ENCODE measurements around the gene CYP19A1. TPM values are rescaled to one million over a fixed set of nuclear protein-coding genes. Genes with fewer than 3 reads are reported as not detected.

The CYP19A1 gene
- total and polyA plus RNA-seq, 5 experiments from 2014 or later: not detected

GRCh38 chr15:51314391-51315337, 23.7 kb downstream of the CYP19A1 start:
- Mint-ChIP-seq H3K27me3 (peaks cover 0 to 12% (median 5%) of the 10 kb centered on the region in 5 donors), H3K4me1 (no peaks in the 10 kb centered on the region), H3K4me3 (no peak overlapping the region), H3K27ac (no peak overlapping the region), H3K9me3 (no peaks in the 10 kb centered on the region), H3K36me3 (no peaks in the 10 kb centered on the region)
- POLR2A ChIA-PET: no interaction called here
- ATAC-seq (no peak), DNase-seq (no peak)

GRCh38 chr15:51313644-51314280, 24.6 kb downstream of the CYP19A1 start:
- POLR2A ChIA-PET: no interaction called here
- peak overlapping the region in 1 of 10 donors; percentile 51 for H3K27ac Mint-ChIP-seq

GRCh38 chr15:51313074-51313393, 25.4 kb downstream of the CYP19A1 start:
- ATAC-seq (no peak), DNase-seq (no peak)
- Mint-ChIP-seq H3K4me3 (no peak overlapping the region), H3K9me3 (no peaks in the 10 kb centered on the region), H3K36me3 (no peaks in the 10 kb centered on the region), H3K27me3 (peaks cover 0 to 17% (median 2%) of the 10 kb centered on the region in 5 donors), H3K4me1 (no peaks in the 10 kb centered on the region), H3K27ac (no peak overlapping the region)
- POLR2A ChIA-PET: no interaction called here

More at GRCh38 chr15:51313644-51314280, 24.6 kb downstream of the CYP19A1 start:
- DNase-seq (no peak), ATAC-seq (no peak)
- no peaks in the 10 kb centered on the region for H3K36me3 Mint-ChIP-seq
- H3K4me3 Mint-ChIP-seq: no peak overlapping the region
- H3K4me1 Mint-ChIP-seq: no peaks in the 10 kb centered on the region
- H3K9me3 Mint-ChIP-seq: no peaks in the 10 kb centered on the region
- peaks cover 0 to 9% (median 3%) of the 10 kb centered on the region in 5 donors for H3K27me3 Mint-ChIP-seq

GRCh38 chr15:51312166-51313073, 26.0 kb downstream of the CYP19A1 start:
- Mint-ChIP-seq H3K4me1 (no peaks in the 10 kb centered on the region), H3K9me3 (no peaks in the 10 kb centered on the region), H3K27ac (no peak overlapping the region), H3K36me3 (no peaks in the 10 kb centered on the region), H3K4me3 (no peak overlapping the region), H3K27me3 (peaks cover 0 to 17% (median 2%) of the 10 kb centered on the region in 5 donors)
- DNase-seq (no peak), ATAC-seq (no peak)
- POLR2A ChIA-PET: no interaction called here

- Mint-ChIP-seq H3K36me3 (no peaks in the 10 kb centered on the region), H3K4me1 (no peaks in the 10 kb centered on the region), H3K27me3 (peaks cover 1 to 22% (median 5%) of the 10 kb centered on the region in 5 donors), H3K27ac (no peak overlapping the region), H3K9me3 (no peaks in the 10 kb centered on the region), H3K4me3 (no peak overlapping the region)
- POLR2A ChIA-PET: no interaction called here
- DNase-seq: no peak
- ATAC-seq: no peak
These were observed 26.9 kb downstream of the CYP19A1 start for GRCh38 chr15:51311510-51311909.

- Mint-ChIP-seq H3K9me3 (no peaks in the 10 kb centered on the region), H3K4me3 (no peak overlapping the region), H3K36me3 (no peaks in the 10 kb centered on the region), H3K27me3 (peaks cover 1 to 24% (median 8%) of the 10 kb centered on the region in 5 donors), H3K4me1 (no peaks in the 10 kb centered on the region), H3K27ac (no peak overlapping the region)
- no peak for DNase-seq
- ATAC-seq: no peak
- POLR2A ChIA-PET: no interaction called here
These were observed 28.3 kb downstream of the CYP19A1 start for GRCh38 chr15:51310064-51310463.

- Mint-ChIP-seq H3K9me3 (no peaks in the 10 kb centered on the region), H3K27ac (no peak overlapping the region), H3K36me3 (no peaks in the 10 kb centered on the region), H3K4me3 (no peak overlapping the region), H3K4me1 (no peaks in the 10 kb centered on the region), H3K27me3 (peaks cover 1 to 29% (median 5%) of the 10 kb centered on the region in 5 donors)
- POLR2A ChIA-PET: no interaction called here
- DNase-seq (no peak), ATAC-seq (no peak)
These were observed 30.6 kb downstream of the CYP19A1 start for GRCh38 chr15:51307811-51308210.

GRCh38 chr15:51307325-51307724, 31.1 kb downstream of the CYP19A1 start:
- POLR2A ChIA-PET: no interaction called here

GRCh38 chr15:51303462-51303980, 34.9 kb downstream of the CYP19A1 start:
- POLR2A ChIA-PET: no interaction called here
- no peak for ATAC-seq
- H3K4me3 Mint-ChIP-seq: no peak overlapping the region

More at GRCh38 chr15:51307325-51307724, 31.1 kb downstream of the CYP19A1 start:
- Mint-ChIP-seq H3K9me3 (no peaks in the 10 kb centered on the region), H3K27me3 (peaks cover 1 to 25% (median 5%) of the 10 kb centered on the region in 5 donors), H3K4me1 (no peaks in the 10 kb centered on the region), H3K36me3 (no peaks in the 10 kb centered on the region), H3K4me3 (no peak overlapping the region), H3K27ac (no peak overlapping the region)
- ATAC-seq (no peak), DNase-seq (no peak)

GRCh38 chr15:51302480-51302879, 35.9 kb downstream of the CYP19A1 start:
- no peaks in the 10 kb centered on the region for H3K9me3 Mint-ChIP-seq
- no peak overlapping the region for H3K27ac Mint-ChIP-seq
- H3K27me3 Mint-ChIP-seq: peaks cover 1 to 27% (median 9%) of the 10 kb centered on the region in 5 donors
- H3K4me1 Mint-ChIP-seq: no peaks in the 10 kb centered on the region
- POLR2A ChIA-PET: no interaction called here
- H3K36me3 Mint-ChIP-seq: no peaks in the 10 kb centered on the region
- no peak overlapping the region for H3K4me3 Mint-ChIP-seq
- ATAC-seq: no peak
- no peak for DNase-seq

More at GRCh38 chr15:51303462-51303980, 34.9 kb downstream of the CYP19A1 start:
- Mint-ChIP-seq H3K27ac (no peak overlapping the region), H3K27me3 (peaks cover 2 to 27% (median 8%) of the 10 kb centered on the region in 5 donors), H3K9me3 (no peaks in the 10 kb centered on the region), H3K36me3 (no peaks in the 10 kb centered on the region), H3K4me1 (no peaks in the 10 kb centered on the region)
- DNase-seq: no peak

GRCh38 chr15:51299187-51300015, 39.0 kb downstream of the CYP19A1 start:
- ATAC-seq: no peak
- no peak for DNase-seq
- POLR2A ChIA-PET: no interaction called here
- Mint-ChIP-seq H3K27me3 (peaks cover 6 to 27% (median 8%) of the 10 kb centered on the region in 5 donors), H3K27ac (no peak overlapping the region), H3K36me3 (peaks cover 0 to 5% (median 0%) of the 10 kb centered on the region in 3 donors), H3K4me3 (no peak overlapping the region), H3K4me1 (no peaks in the 10 kb centered on the region), H3K9me3 (peaks cover 0 to 9% (median 0%) of the 10 kb centered on the region in 9 donors)

GRCh38 chr15:51298620-51299019, 39.8 kb downstream of the CYP19A1 start:
- Mint-ChIP-seq H3K4me3 (no peak overlapping the region), H3K36me3 (peaks cover 0 to 5% (median 0%) of the 10 kb centered on the region in 3 donors), H3K9me3 (peaks cover 0 to 9% (median 0%) of the 10 kb centered on the region in 9 donors), H3K4me1 (no peaks in the 10 kb centered on the region), H3K27me3 (peaks cover 6 to 27% (median 8%) of the 10 kb centered on the region in 5 donors), H3K27ac (no peak overlapping the region)
- POLR2A ChIA-PET: no interaction called here
- ATAC-seq: no peak
- no peak for DNase-seq
